ENCODE results near the gene BPTF. TPM values are rescaled to one million over a fixed set of nuclear protein-coding genes. Genes with fewer than 3 reads are reported as not detected.
"Not testable (repeated sequence)": the region's sequence is repeated elsewhere in the genome, so short reads cannot be mapped to it uniquely, and the experiment has no call there.

The BPTF gene
- total and polyA plus RNA-seq, 2 of the 13 experiments (the other 11 are each of a cell fraction or from before 2014, with no cell fraction given), result 43.5 to 66.1 TPM

- POLR2A ChIA-PET, result no interaction called here
- over 99% methylated on average over 5 of the region's 5 CpGs for WGBS (ENCODE audit: low lambda C conversion rate)
- CTCF ChIA-PET (ENCODE audit: low intra/inter-chr PET ratio, low total read pairs), result no interaction called here
Observed at GRCh38 chr17:67922503-67922902, 97.2 kb downstream of the BPTF start.

DNA sequence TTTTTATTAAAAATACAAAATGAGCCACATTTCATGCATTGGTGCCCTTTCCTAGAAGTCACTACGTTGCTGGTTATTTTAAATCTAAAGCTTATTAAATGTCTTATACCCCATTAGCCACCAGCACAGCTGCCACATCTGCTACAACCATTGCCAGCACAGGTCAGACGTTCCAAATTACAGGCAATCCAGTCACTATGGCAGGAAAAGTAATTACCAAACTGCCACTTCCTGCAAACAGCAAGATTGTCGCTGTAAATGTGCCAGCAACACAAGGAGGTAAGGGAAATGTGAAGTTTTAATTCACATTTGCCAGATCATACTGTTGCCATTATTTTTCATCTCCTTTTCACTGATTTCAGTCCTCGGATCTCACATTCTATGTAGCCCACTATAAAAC lies 103.5 kb downstream of the BPTF start:
- in situ Hi-C loops (cut with HindIII; ENCODE audit: extremely low pct_ligation_motif_present, low pct_unique_long_range_greater_than_20kb); H2AFZ ChIP-seq (ENCODE audit: low read length); H3K4me3 ChIP-seq (replicated peaks in 1 of 3; ENCODE audit: insufficient read depth in 1 of 3, low read depth in 2 of 3, low read length in 3 of 3); H3K27me3 ChIP-seq (ENCODE audit: control insufficient read depth in 1 of 2, insufficient read depth in 2 of 2, low read length in 2 of 2); CTCF ChIA-PET (ENCODE audit: low intra/inter-chr PET ratio, low total read pairs); ATAC-seq; H3K79me2 ChIP-seq (ENCODE audit: insufficient read depth, low read length); DNase-seq (ENCODE audit: low spot score); POLR2A ChIA-PET; FAIRE-seq; H3K27ac ChIP-seq (ENCODE audit: extremely low read length, insufficient read depth, low read length); H3K4me1 ChIP-seq (ENCODE audit: insufficient read depth, low read length); intact Hi-C loops (cut with micrococcal nuclease; ENCODE audit: unreplicated experiment); H4K20me1 ChIP-seq (ENCODE audit: insufficient read depth, low read length); H3K9ac ChIP-seq (ENCODE audit: insufficient read depth, low read depth, low read length); H3K4me2 ChIP-seq (ENCODE audit: low read depth, low read length); BruUV-seq (replicated peaks); H3K9me3 ChIP-seq (ENCODE audit: low read length): not testable (repeated sequence)
- peaks cover 41 to 87% of the 10 kb centered on the region in 2 experiments for H3K36me3 ChIP-seq (replicated peaks in 1 of 2; ENCODE audit: control insufficient read depth in 1 of 2, insufficient read depth in 2 of 2, low read length in 2 of 2)
- WGBS (ENCODE audit: low lambda C conversion rate), result 96% methylated on average over 4 of the region's 4 CpGs

More at GRCh38 chr17:67922503-67922902, 97.2 kb downstream of the BPTF start:
- H3K4me3 ChIP-seq (replicated peaks in 1 of 3; ENCODE audit: insufficient read depth in 1 of 3, low read depth in 2 of 3, low read length in 3 of 3), result no peak overlapping the region
- H3K79me2 ChIP-seq (ENCODE audit: insufficient read depth, low read length), result no peaks in the 10 kb centered on the region
- no peaks in the 10 kb centered on the region for H4K20me1 ChIP-seq (ENCODE audit: insufficient read depth, low read length)
- no peaks in the 10 kb centered on the region for H3K27me3 ChIP-seq (ENCODE audit: control insufficient read depth in 1 of 2, insufficient read depth in 2 of 2, low read length in 2 of 2)
- peaks cover 32 to 71% of the 10 kb centered on the region in 2 experiments for H3K36me3 ChIP-seq (replicated peaks in 1 of 2; ENCODE audit: control insufficient read depth in 1 of 2, insufficient read depth in 2 of 2, low read length in 2 of 2)
- DNase-seq (ENCODE audit: low spot score), result no peak
- H3K9me3 ChIP-seq (ENCODE audit: low read length), result no peaks in the 10 kb centered on the region
- no TSS peak for BruUV-seq (replicated peaks)
- H3K27ac ChIP-seq (ENCODE audit: extremely low read length, insufficient read depth, low read length), result no peak overlapping the region
- intact Hi-C loops (cut with micrococcal nuclease; ENCODE audit: unreplicated experiment) (no loop called here), in situ Hi-C loops (cut with HindIII; ENCODE audit: extremely low pct_ligation_motif_present, low pct_unique_long_range_greater_than_20kb) (no loop called here)
- TF ChIP-seq, protein P1, sequence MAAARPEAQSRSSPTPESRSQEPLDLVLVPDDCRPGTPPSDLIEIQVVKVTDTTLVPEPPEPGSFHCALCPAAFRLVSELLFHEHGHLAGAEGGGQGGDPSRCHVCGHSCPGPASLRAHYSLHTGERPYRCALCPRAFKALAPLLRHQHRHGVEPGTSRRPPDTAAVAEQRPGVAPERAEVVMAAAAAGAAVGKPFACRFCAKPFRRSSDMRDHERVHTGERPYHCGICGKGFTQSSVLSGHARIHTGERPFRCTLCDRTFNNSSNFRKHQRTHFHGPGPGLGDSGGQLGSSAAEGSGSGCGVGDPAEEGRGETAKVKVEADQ (CRISPR knock-in tag; IDR thresholded peaks at IDR 0.05; ENCODE audit: borderline replicate concordance), result no peak
- H3K4me2 ChIP-seq (ENCODE audit: low read depth, low read length), result no peak overlapping the region
- no peak for FAIRE-seq
- H3K9ac ChIP-seq (ENCODE audit: insufficient read depth, low read depth, low read length), result no peak overlapping the region
- ATAC-seq, result no peak; the same call in 2 of the 3 replicates
- H3K4me1 ChIP-seq (ENCODE audit: insufficient read depth, low read length), result no peaks in the 10 kb centered on the region
- H2AFZ ChIP-seq (ENCODE audit: low read length), result no peak overlapping the region

All from HepG2 (cell line).